Ishikawa (cell line): ENCODE data around the gene EMX1.

Experiments
- CREB1 ChIP-seq: IDR thresholded peaks from 2 replicates; pipeline ENCODE4 v1.6.1; 2012; ENCODE audit warnings: low read depth
- REST ChIP-seq: IDR thresholded peaks from 2 replicates; pipeline ENCODE4 v1.6.1; 2012; ENCODE audit warnings: low read depth, mild to moderate bottlenecking
- TAF1 ChIP-seq: IDR thresholded peaks from 2 replicates; pipeline ENCODE4 v1.6.1; 2012; ENCODE audit warnings: low read depth, mild to moderate bottlenecking

GRCh38 chr2:72887032-72887739 lies 30.1 kb upstream of the EMX1 start, which contains the start of gene SPR:
- TF ChIP-seq TAF1 (no peak; the same call in 1 of the 2 replicates), CREB1 (no peak), REST (0 out of 2 replicates have a peak, but pooled peaks have one; percentile 4)
